Kidney epithelial cell (primary cell): ENCODE data around the gene PSEN1. TPM values are rescaled to one million over a fixed set of nuclear protein-coding genes. Genes with fewer than 3 reads are reported as not detected.

Experiments
- DNase-seq: peaks from one replicate; pipeline ENCODE4 v3.0.0-alpha.2; 2010; ENCODE audit warnings: low read depth
- H3K27me3 ChIP-seq: 2 replicates; pipeline ENCODE4 v1.6.0; 2011; ENCODE audit warnings: low read length; ENCODE audit not compliant: control insufficient read depth, insufficient read depth
- H3K36me3 ChIP-seq: 2 replicates; pipeline ENCODE4 v1.5.1; 2011; ENCODE audit warnings: low read length; ENCODE audit not compliant: control insufficient read depth, insufficient read depth
- H3K4me3 ChIP-seq: 2 replicates; pipeline ENCODE4 v1.5.1; 2011; ENCODE audit warnings: low read depth, mild to moderate bottlenecking, control low read depth, low read length
- total RNA-seq: library from RNA; depleted of rRNA; stranded (reverse); fragments of >200 nt; gene quantifications from 2 replicates; pipeline ENCODE4 v1.2.3, GENCODE V29; 2015
- TF ChIP-seq, protein P1 (sequence below): IDR thresholded peaks from 2 replicates; pipeline ENCODE4 v1.5.1; 2011; ENCODE audit warnings: mild to moderate bottlenecking, moderate library complexity, low read length, control low read depth, inconsistent platforms; ENCODE audit not compliant: insufficient read depth, poor library complexity, severe bottlenecking

Gene PSEN1
- total RNA-seq, 1 donor from 2014 or later = 73.6 TPM

DNA sequence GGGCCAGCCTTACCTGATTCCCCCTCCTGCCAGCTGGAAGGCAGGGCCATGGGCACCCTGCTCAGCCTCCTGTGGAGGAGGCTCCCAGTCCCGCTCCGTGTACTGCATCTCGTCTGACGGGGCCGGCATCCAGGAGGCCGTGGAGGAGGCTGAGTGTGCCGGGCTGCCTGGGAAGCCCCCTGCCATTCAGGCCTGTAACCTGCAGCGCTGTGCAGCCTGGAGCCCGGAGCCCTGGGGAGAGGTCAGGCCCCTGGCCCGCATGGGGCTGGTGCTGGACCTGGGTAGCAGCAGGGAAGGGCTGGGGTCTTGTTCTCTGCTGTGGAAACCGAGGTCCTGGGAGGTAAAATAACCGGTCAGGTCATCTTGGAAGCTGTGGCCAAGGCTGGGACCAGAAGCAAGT lies 117.4 kb downstream of the PSEN1 start:
- DNase-seq = no peak
- TF ChIP-seq, protein P1, sequence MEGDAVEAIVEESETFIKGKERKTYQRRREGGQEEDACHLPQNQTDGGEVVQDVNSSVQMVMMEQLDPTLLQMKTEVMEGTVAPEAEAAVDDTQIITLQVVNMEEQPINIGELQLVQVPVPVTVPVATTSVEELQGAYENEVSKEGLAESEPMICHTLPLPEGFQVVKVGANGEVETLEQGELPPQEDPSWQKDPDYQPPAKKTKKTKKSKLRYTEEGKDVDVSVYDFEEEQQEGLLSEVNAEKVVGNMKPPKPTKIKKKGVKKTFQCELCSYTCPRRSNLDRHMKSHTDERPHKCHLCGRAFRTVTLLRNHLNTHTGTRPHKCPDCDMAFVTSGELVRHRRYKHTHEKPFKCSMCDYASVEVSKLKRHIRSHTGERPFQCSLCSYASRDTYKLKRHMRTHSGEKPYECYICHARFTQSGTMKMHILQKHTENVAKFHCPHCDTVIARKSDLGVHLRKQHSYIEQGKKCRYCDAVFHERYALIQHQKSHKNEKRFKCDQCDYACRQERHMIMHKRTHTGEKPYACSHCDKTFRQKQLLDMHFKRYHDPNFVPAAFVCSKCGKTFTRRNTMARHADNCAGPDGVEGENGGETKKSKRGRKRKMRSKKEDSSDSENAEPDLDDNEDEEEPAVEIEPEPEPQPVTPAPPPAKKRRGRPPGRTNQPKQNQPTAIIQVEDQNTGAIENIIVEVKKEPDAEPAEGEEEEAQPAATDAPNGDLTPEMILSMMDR = no peak
- H3K4me3 ChIP-seq = no peak overlapping the region
- no peaks in the 10 kb centered on the region for H3K27me3 ChIP-seq
- no peaks in the 10 kb centered on the region for H3K36me3 ChIP-seq

DNA sequence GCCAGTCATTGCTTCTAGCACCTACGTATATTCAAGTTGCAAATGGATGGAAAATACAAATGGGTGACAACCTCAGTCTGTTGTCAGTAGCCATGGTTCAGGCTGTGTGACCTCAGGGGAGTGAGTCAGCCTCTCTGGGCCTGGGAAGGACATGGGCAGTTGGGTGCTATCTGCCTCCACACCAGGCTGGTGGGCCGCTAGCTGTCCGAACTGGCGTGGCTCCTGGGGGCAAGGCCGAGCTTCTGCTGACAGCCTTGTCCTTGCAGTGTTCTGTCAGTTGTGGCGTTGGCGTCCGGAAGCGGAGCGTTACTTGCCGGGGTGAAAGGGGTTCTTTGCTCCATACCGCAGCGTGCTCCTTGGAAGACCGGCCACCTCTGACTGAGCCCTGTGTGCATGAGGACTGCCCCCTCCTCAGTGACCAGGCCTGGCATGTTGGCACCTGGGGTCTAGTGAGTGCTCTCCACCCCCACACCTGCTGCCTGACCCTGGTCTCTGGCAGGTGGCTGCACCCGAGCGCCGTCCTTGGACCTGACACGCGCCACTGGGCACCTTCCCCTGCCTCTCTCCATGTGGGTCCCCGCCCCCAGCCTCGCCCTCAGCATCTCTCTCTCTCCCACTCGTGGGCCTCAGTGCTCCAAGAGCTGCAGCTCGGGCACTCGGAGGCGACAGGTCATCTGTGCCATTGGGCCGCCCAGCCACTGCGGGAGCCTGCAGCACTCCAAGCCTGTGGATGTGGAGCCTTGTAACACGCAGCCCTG lies 118.1 kb downstream of the PSEN1 start:
- DNase-seq = no peak
- TF ChIP-seq, protein P1 = no peak
- H3K36me3 ChIP-seq = no peaks in the 10 kb centered on the region

DNA sequence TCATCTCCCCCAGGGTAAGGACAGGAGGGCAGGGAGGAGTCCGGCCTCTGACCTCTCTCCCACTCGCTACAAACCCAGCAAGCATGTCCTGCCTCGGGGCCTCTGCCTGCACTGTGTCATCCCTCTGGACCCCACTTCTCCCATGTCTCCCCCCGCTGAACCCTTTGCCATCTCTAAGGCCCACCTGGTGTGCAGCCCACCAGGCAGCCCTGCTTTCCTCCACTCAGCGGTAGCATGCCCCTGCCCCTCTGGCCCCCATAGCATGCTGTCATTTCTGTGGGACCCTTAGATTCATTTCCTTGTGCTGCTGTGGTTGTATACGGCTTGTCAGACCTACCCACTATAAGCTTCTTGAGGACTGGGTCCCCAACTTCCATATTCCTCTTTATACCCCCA lies 118.7 kb downstream of the PSEN1 start:
- Histone ChIP-seq H3K27me3 (no peaks in the 10 kb centered on the region), H3K36me3 (peaks cover 1% of the 10 kb centered on the region), H3K4me3 (no peak overlapping the region)
- TF ChIP-seq, protein P1 = no peak
- DNase-seq = no peak

More for the DNA sequence above, 118.1 kb downstream of the PSEN1 start:
- Histone ChIP-seq H3K27me3 (no peaks in the 10 kb centered on the region), H3K4me3 (no peak overlapping the region)

DNA sequence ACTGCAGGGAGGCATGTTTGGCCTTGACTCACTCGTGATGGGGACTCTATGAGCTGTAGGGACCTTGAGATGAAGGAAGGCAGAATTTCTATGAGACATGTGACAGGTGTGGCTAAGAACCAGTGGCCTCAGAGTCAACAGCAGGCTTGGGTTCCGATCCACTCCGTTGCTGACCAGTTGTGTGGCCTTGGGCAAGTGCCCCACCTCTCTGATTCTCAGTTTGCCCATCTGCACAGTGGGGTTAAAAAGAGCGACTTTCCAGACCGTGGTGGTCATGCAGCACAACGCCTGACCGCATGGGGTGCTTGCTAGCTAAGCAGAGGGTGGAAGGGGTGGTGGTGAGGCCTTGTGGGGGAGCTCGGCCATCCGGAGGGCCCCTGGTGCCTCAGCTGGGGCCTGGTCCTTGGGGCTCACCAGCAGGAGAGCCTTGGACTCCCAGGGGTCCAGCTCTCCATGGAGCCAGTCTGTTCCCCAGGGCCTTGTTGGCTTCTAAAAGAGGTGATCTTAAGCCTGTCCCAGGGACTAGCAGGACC lies 119.5 kb downstream of the PSEN1 start:
- Histone ChIP-seq H3K4me3 (no peak overlapping the region), H3K27me3 (no peaks in the 10 kb centered on the region), H3K36me3 (peaks cover 1% of the 10 kb centered on the region)
- TF ChIP-seq, protein P1 = no peak
- DNase-seq = no peak

DNA sequence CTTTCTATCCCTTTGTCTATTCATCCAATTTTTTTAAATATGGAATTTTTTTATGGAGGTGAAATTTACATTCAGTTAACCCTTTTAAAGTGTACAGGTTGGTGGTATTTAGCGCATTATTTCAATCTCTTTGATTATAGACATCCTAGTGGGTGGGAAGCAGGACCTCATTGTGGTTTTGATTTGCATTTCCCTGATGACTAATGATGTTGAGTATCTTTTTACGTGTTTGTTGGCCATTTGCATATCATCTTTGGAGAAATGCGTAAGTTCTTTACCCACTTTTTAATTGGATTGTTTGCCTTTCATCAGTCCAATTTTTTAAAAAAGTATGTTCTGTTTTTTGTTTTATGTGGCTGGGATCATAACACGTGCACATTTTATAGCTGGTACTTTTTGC lies 121.8 kb downstream of the PSEN1 start:
- TF ChIP-seq, protein P1 = no peak
- no peak overlapping the region for H3K4me3 ChIP-seq
- DNase-seq = no peak
- peaks cover 1% of the 10 kb centered on the region for H3K36me3 ChIP-seq
- H3K27me3 ChIP-seq = no peaks in the 10 kb centered on the region
